A673 (cell line): Measurements from ENCODE around the gene TMEM43.

ENCODE experiments used
- EZH2 ChIP-seq: fragments of 200-600 bp; sonication (generic); IDR thresholded peaks from 2 replicates; pipeline ENCODE4 v1.6.1; 2017; ENCODE audit warnings: borderline replicate concordance, low read depth, mild to moderate bottlenecking, mixed read lengths, antibody characterized with exemption, low read length; ENCODE audit not compliant: poor library complexity, severe bottlenecking
- TF ChIP-seq, protein P1 (sequence below): fragments of 300-800, 200-600 bp; sonication (generic); conservative IDR thresholded peaks from 2 replicates; pipeline ENCODE4 v1.5.1; 2017; ENCODE audit warnings: low read depth, mild to moderate bottlenecking, antibody characterized with exemption, low read length, moderate library complexity, mixed read lengths

DNA sequence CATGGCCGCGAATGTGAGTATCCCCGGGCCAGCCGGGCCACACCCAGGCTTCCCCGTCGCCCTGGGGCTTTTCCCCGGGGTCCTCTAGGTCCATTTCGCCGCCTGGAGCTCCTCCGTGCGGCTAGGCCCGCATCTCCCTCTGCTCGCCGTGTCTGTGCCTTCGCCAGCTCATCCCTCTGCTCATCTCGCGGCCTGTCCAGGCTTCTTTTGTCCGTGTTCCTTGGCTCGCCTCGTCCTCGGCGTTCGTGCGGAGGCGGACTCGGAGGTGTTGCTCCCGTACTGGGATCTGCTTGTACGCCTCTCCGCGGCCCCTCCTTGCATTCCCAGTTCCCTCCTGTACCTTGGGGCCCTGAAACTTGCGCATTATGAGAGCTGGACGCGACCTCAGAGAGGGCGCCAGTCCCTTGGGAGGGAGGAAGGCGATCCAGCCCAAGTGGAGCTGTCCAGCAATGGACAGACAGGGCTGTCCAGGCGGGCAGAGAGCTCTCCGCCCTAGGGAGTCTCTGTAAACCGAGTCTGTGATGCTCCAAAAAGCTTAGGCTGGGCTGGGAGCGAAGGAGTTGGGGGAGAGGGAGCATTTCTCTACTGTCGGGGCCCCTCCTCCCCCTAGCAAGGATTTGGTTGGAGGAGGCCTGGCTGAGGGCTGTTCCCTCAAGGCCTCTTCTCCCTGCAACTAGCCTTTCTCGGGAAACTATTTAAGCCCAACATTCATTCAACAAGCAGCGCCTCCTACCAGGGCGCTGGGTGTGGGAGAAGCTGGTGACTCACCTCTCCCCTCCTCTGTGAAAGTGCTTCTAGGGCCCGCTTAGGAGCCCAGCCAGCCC lies 553 bp downstream of the TMEM43 start:
- TF ChIP-seq, protein P1, sequence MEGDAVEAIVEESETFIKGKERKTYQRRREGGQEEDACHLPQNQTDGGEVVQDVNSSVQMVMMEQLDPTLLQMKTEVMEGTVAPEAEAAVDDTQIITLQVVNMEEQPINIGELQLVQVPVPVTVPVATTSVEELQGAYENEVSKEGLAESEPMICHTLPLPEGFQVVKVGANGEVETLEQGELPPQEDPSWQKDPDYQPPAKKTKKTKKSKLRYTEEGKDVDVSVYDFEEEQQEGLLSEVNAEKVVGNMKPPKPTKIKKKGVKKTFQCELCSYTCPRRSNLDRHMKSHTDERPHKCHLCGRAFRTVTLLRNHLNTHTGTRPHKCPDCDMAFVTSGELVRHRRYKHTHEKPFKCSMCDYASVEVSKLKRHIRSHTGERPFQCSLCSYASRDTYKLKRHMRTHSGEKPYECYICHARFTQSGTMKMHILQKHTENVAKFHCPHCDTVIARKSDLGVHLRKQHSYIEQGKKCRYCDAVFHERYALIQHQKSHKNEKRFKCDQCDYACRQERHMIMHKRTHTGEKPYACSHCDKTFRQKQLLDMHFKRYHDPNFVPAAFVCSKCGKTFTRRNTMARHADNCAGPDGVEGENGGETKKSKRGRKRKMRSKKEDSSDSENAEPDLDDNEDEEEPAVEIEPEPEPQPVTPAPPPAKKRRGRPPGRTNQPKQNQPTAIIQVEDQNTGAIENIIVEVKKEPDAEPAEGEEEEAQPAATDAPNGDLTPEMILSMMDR, result no peak
- TF ChIP-seq EZH2, result no peak
